ENCODE measurements around the gene SLX9. TPM values are rescaled to one million over a fixed set of nuclear protein-coding genes. Genes with fewer than 3 reads are reported as not detected.
A peak's percentile ranks its signal among the peaks of the same experiment; 100 is the strongest.

Gene SLX9
- total and polyA plus RNA-seq, 2 donors (not counting 1 experiment from before 2014, with no cell fraction given): 11.7 to 15.9 TPM

GRCh38 chr21:45020629-45021427 lies 81.0 kb downstream of the SLX9 start:
- intact Hi-C loops (cut with micrococcal nuclease): no loop called here
- H3K9me3 Mint-ChIP-seq (ENCODE audit: insufficient read depth): peaks cover 11% of the 10 kb centered on the region
- peaks cover 25% of the 10 kb centered on the region for H3K27me3 Mint-ChIP-seq
- 87% methylated on average over 24 of the region's 28 CpGs for WGBS (ENCODE audit: insufficient coverage)
- H3K27ac Mint-ChIP-seq: no peak overlapping the region
- Histone ChIP-seq H4K20me1 (ENCODE audit: control insufficient read depth, insufficient read depth, low read length, poor library complexity, severe bottlenecking) (no peaks in the 10 kb centered on the region), H3K4me1 (ENCODE audit: control insufficient read depth in 2 of 2, insufficient read depth in 2 of 2, low read length in 2 of 2) (peaks cover 7 to 17% of the 10 kb centered on the region in 2 donors), H2AFZ (ENCODE audit: insufficient read depth, low read depth, low read length, poor library complexity, severe bottlenecking) (no peak overlapping the region), H3K4me3 (ENCODE audit: control extremely low read depth in 1 of 5, extremely low read depth in 1 of 5, insufficient read depth in 1 of 5, low read depth in 2 of 5, low read length in 4 of 5) (no peak overlapping the region), H3K27ac (ENCODE audit: low read length in 2 of 2) (no peak overlapping the region), H3K36me3 (replicated peaks in 1 of 2; ENCODE audit: control extremely low read depth in 1 of 2, control insufficient read depth in 1 of 2, extremely low read depth in 1 of 2, insufficient read depth in 2 of 2, low read length in 1 of 2) (no peaks in the 10 kb centered on the region), H3K79me2 (ENCODE audit: control insufficient read depth, insufficient read depth, low read length) (no peaks in the 10 kb centered on the region), H3K9ac (ENCODE audit: low read length) (no peak overlapping the region), H3K9me3 (ENCODE audit: control extremely low read depth in 1 of 3, control insufficient read depth in 2 of 3, insufficient read depth in 1 of 3, low read length in 2 of 3) (peaks cover 0 to 19% (median 0%) of the 10 kb centered on the region in 3 donors), H3K27me3 (replicated peaks in 1 of 4; ENCODE audit: control extremely low read depth in 1 of 4, control insufficient read depth in 3 of 4, insufficient read depth in 4 of 4, low read length in 3 of 4) (peaks cover 0 to 30% (median 8%) of the 10 kb centered on the region in 4 experiments), H3K4me2 (replicated peaks; ENCODE audit: low read depth, low read length, poor library complexity, severe bottlenecking) (no peak overlapping the region)
- ChIA-PET POLR2A (no interaction called here), CTCF (no interaction called here)
- ATAC-seq (ENCODE audit: low read depth): no peak
- DNase-seq: no peak
- TF ChIP-seq EZH2 (IDR thresholded peaks at IDR 0.05; ENCODE audit: borderline replicate concordance, insufficient read depth, low read depth, low read length, poor library complexity, severe bottlenecking): no peak
- TF ChIP-seq, protein P1, sequence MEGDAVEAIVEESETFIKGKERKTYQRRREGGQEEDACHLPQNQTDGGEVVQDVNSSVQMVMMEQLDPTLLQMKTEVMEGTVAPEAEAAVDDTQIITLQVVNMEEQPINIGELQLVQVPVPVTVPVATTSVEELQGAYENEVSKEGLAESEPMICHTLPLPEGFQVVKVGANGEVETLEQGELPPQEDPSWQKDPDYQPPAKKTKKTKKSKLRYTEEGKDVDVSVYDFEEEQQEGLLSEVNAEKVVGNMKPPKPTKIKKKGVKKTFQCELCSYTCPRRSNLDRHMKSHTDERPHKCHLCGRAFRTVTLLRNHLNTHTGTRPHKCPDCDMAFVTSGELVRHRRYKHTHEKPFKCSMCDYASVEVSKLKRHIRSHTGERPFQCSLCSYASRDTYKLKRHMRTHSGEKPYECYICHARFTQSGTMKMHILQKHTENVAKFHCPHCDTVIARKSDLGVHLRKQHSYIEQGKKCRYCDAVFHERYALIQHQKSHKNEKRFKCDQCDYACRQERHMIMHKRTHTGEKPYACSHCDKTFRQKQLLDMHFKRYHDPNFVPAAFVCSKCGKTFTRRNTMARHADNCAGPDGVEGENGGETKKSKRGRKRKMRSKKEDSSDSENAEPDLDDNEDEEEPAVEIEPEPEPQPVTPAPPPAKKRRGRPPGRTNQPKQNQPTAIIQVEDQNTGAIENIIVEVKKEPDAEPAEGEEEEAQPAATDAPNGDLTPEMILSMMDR (IDR thresholded peaks at IDR 0.05): no peak
- peaks cover 11% of the 10 kb centered on the region for H3K4me1 Mint-ChIP-seq
- H3K4me3 Mint-ChIP-seq: peak overlapping the region; percentile 53
